HepG2 (cell line): ENCODE results near the gene ABCC8. TPM values are rescaled to one million over a fixed set of nuclear protein-coding genes. Genes with fewer than 3 reads are reported as not detected.

Experiments
- ATAC-seq: fragments of 200-7000 bp; cut with Tn5 transposase; 3 replicates; pipeline ENCODE4 v1.9.1; 2020; ENCODE audit warnings: mild to moderate bottlenecking, moderate library complexity
- BruUV-seq: library from RNA; stranded (reverse); fragments of 400-500 nt; replicated peaks from 2 replicates; lab custom pipeline; 2021; lab: Mats Ljungman, UMichigan
- CTCF ChIA-PET: fragments of 300-600 bp; formaldehyde crosslinking; extraction: SDS; loops from one replicate; lab custom pipeline; 2021; ENCODE audit warnings: low total read pairs, inconsistent platforms, low intra/inter-chr PET ratio; lab: Yijun Ruan, JAX
- POLR2A ChIA-PET: fragments of 350-600 bp; sonication (Branson Sonifier 250); formaldehyde crosslinking; loops from one replicate; lab custom pipeline; 2020; ENCODE audit warnings: antibody characterized with exemption, inconsistent platforms; lab: Yijun Ruan, JAX
- DNase-seq: peaks from one replicate; pipeline ENCODE4 v3.0.0-alpha.2; 2015; ENCODE audit warnings: low spot score
- FAIRE-seq: peaks from 3 replicates; lab custom pipeline; 2011; peaks lifted over from hg19 to GRCh38; lab: Jason Lieb, UNC
- H2AFZ ChIP-seq: one replicate; pipeline ENCODE4 v1.6.1; 2011; ENCODE audit warnings: low read length, inconsistent platforms
- H3K27ac ChIP-seq: fragments of 300-600 bp; 3 replicates; pipeline ENCODE4 v1.8.0; 2011; ENCODE audit warnings: mixed run types, mild to moderate bottlenecking, mixed read lengths, low read length, inconsistent platforms; ENCODE audit not compliant: insufficient read depth; ENCODE audit errors: extremely low read length
- H3K27me3 ChIP-seq, 2 experiments: fragments of 200-600 bp in 1 of 2; 2 replicates in 1 of 2; 3 replicates in 1 of 2; pipeline versions ENCODE4 v1.6.0 to v1.8.0; 2011; ENCODE audit warnings: low read length in 2 of 2, mild to moderate bottlenecking in 2 of 2, moderate library complexity in 2 of 2, inconsistent platforms in 1 of 2; ENCODE audit not compliant: insufficient read depth in 2 of 2, control insufficient read depth in 1 of 2
- H3K36me3 ChIP-seq, 2 experiments: fragments of 200-600 bp in 1 of 2; replicated peaks in 1 of 2; 2 replicates in 1 of 2; 3 replicates in 1 of 2; pipeline versions ENCODE4 v1.5.1 to v1.8.0; 2011; ENCODE audit warnings: low read length in 2 of 2, inconsistent platforms in 1 of 2; ENCODE audit not compliant: insufficient read depth in 2 of 2, control insufficient read depth in 1 of 2
- H3K4me1 ChIP-seq: 2 replicates; pipeline ENCODE4 v1.5.1; 2012; ENCODE audit warnings: low read length, inconsistent platforms; ENCODE audit not compliant: insufficient read depth
- H3K4me2 ChIP-seq: 2 replicates; pipeline ENCODE4 v1.6.0; 2011; ENCODE audit warnings: low read depth, low read length, inconsistent platforms
- H3K4me3 ChIP-seq, 3 experiments: fragments of 200-600 bp in 1 of 3; sonication (generic), shearing (Covaris generic) in 1 of 3; replicated peaks in 1 of 3; 2 replicates each; pipeline ENCODE4 v1.5.1; 2011 to 2016; ENCODE audit warnings: low read length in 3 of 3, inconsistent platforms in 2 of 3, low read depth in 2 of 3, mild to moderate bottlenecking in 2 of 3, control low read depth in 1 of 3, mixed read lengths in 1 of 3; ENCODE audit not compliant: insufficient read depth in 1 of 3
- H3K79me2 ChIP-seq: one replicate; pipeline ENCODE4 v1.6.1; 2011; ENCODE audit warnings: low read length, inconsistent platforms; ENCODE audit not compliant: insufficient read depth
- H3K9ac ChIP-seq: 2 replicates; pipeline ENCODE4 v1.6.0; 2011; ENCODE audit warnings: mild to moderate bottlenecking, low read depth, low read length, inconsistent platforms; ENCODE audit not compliant: insufficient read depth
- H3K9me3 ChIP-seq: 2 replicates; pipeline ENCODE4 v1.5.1; 2012; ENCODE audit warnings: mild to moderate bottlenecking, low read length
- H4K20me1 ChIP-seq: 2 replicates; pipeline ENCODE4 v1.6.0; 2011; ENCODE audit warnings: inconsistent platforms, mild to moderate bottlenecking, low read length, moderate library complexity; ENCODE audit not compliant: insufficient read depth
- BCL6 ChIP-seq: IDR thresholded peaks from 2 replicates; pipeline ENCODE4 v1.6.1; 2016; ENCODE audit warnings: missing genetic modification reagents, missing compliant biosample characterization
- CEBPB ChIP-seq: IDR thresholded peaks from 2 replicates; pipeline ENCODE4 v1.6.1; 2011; ENCODE audit warnings: low read depth, low read length, improper control_type of control experiment, borderline replicate concordance
- CEBPG ChIP-seq: IDR thresholded peaks from 2 replicates; pipeline ENCODE4 v1.6.1; 2016
- DMAP1 ChIP-seq: IDR thresholded peaks from 2 replicates; pipeline ENCODE4 v1.6.1; 2016
- DMTF1 ChIP-seq: sonication (generic); formaldehyde crosslinking; IDR thresholded peaks from 2 replicates; pipeline ENCODE4 v1.4.0; 2020; ENCODE audit warnings: mild to moderate bottlenecking, missing genetic modification reagents
- GABPA ChIP-seq, 2 experiments: IDR thresholded peaks; 2 replicates each; pipeline ENCODE4 v1.6.1; 2011 to 2016; ENCODE audit warnings: low read depth in 2 of 2, low read length in 1 of 2, missing biosample characterization in 1 of 2, missing genetic modification characterization in 1 of 2
- HNF4A ChIP-seq: sonication (generic); formaldehyde crosslinking; IDR thresholded peaks from 2 replicates; pipeline ENCODE4 v1.4.0; 2020; ENCODE audit warnings: missing genetic modification reagents
- LRRFIP1 ChIP-seq: sonication (generic); formaldehyde crosslinking; conservative IDR thresholded peaks from 2 replicates; pipeline ENCODE4 v1.4.0; 2020; ENCODE audit warnings: missing genetic modification reagents
- MAFF ChIP-seq: IDR thresholded peaks from 2 replicates; pipeline ENCODE4 v1.6.1; 2011; ENCODE audit warnings: low read depth, low read length, improper control_type of control experiment
- RBAK ChIP-seq: sonication (generic); formaldehyde crosslinking; IDR thresholded peaks from 2 replicates; pipeline ENCODE4 v1.5.1; 2020; ENCODE audit warnings: mild to moderate bottlenecking, missing genetic modification reagents
- RFX3 ChIP-seq: IDR thresholded peaks from 2 replicates; pipeline ENCODE4 v1.6.1; 2016; ENCODE audit warnings: missing biosample characterization, missing genetic modification reagents
- RFXAP ChIP-seq: sonication (generic); formaldehyde crosslinking; IDR thresholded peaks from 2 replicates; pipeline ENCODE4 v1.4.0; 2020; ENCODE audit warnings: missing genetic modification reagents, borderline replicate concordance
- SAP130 ChIP-seq: IDR thresholded peaks from 2 replicates; pipeline ENCODE4 v1.6.1; 2016; ENCODE audit warnings: low read depth
- SMAD1 ChIP-seq: sonication (generic); formaldehyde crosslinking; IDR thresholded peaks from 2 replicates; pipeline ENCODE4 v1.4.0; 2020; ENCODE audit warnings: missing genetic modification reagents, low read depth, mild to moderate bottlenecking, borderline replicate concordance
- SP140L ChIP-seq: sonication (generic); formaldehyde crosslinking; IDR thresholded peaks from 2 replicates; pipeline ENCODE4 v1.4.0; 2020; ENCODE audit warnings: missing genetic modification reagents, borderline replicate concordance
- TARDBP ChIP-seq: sonication (generic); formaldehyde crosslinking; IDR thresholded peaks from 2 replicates; pipeline ENCODE4 v1.8.0; 2022; ENCODE audit warnings: mild to moderate bottlenecking, missing genetic modification reagents
- ZFP36 ChIP-seq: fragments of 150-350 bp; IDR thresholded peaks from 2 replicates; pipeline ENCODE4 v1.6.1; 2018; ENCODE audit warnings: borderline replicate concordance, low read length, low read depth; ENCODE audit not compliant: partially characterized antibody
- ZFP36L1 ChIP-seq: sonication (generic); formaldehyde crosslinking; IDR thresholded peaks from 2 replicates; pipeline ENCODE4 v1.8.0; 2022; ENCODE audit warnings: mild to moderate bottlenecking, missing genetic modification reagents, moderate library complexity
- ZNF33A ChIP-seq: sonication (generic); formaldehyde crosslinking; IDR thresholded peaks from 2 replicates; pipeline ENCODE4 v1.5.1; 2020; ENCODE audit warnings: missing genetic modification reagents, mild to moderate bottlenecking, moderate library complexity, borderline replicate concordance
- ZNF543 ChIP-seq: sonication (generic); formaldehyde crosslinking; IDR thresholded peaks from 2 replicates; pipeline ENCODE4 v1.4.0; 2020; ENCODE audit warnings: mild to moderate bottlenecking, missing genetic modification reagents
- ZNF678 ChIP-seq: sonication (generic); formaldehyde crosslinking; IDR thresholded peaks from 2 replicates; pipeline ENCODE4 v1.4.0; 2020; ENCODE audit warnings: mild to moderate bottlenecking, missing genetic modification reagents
- ZSCAN31 ChIP-seq: sonication (generic); formaldehyde crosslinking; IDR thresholded peaks from 2 replicates; pipeline ENCODE4 v1.5.0; 2020; ENCODE audit warnings: low read depth, mild to moderate bottlenecking, missing genetic modification reagents
- WGBS: methylation state at CpG from one replicate; pipeline ENCODE4 v1.1.6; 2017; ENCODE audit warnings: low lambda C conversion rate; 5-methylcytosine and 5-hydroxymethylcytosine counted together
- in situ Hi-C: cut with HindIII; loops from 2 replicates; pipeline ENCODE4 v1.10.0; 2017; ENCODE audit warnings: low pct_unique_long_range_greater_than_20kb; ENCODE audit not compliant: extremely low pct_ligation_motif_present
- intact Hi-C: fragments of 100-400 bp; cut with micrococcal nuclease; formaldehyde crosslinking; loops from one replicate; pipeline ENCODE4 v1.10.0; 2022; ENCODE audit not compliant: unreplicated experiment
- polyA plus RNA-seq, 8 experiments: library from polyadenylated mRNA; depleted of rRNA in 3 of 8; stranded (reverse) in 7 of 8; unstranded in 1 of 8; fragments of >200 nt; fragmentation: Illumina TruSeq in 4 of 8; extraction: Trizol in 4 of 8; gene quantifications; 2 replicates each; pipeline versions ENCODE4 v1.2.1 to v1.2.3, GENCODE V29; 2011 to 2016; ENCODE audit warnings: low read depth in 4 of 8, missing spikeins in 1 of 8, mixed read lengths in 1 of 8; ENCODE audit not compliant: insufficient read depth in 1 of 8
- total RNA-seq, 5 experiments: library from RNA; depleted of rRNA; stranded (reverse); fragments of >200 nt; fragmentation: Illumina TruSeq; extraction: Trizol; gene quantifications; 2 replicates each; pipeline ENCODE4 v1.2.3, GENCODE V29; 2016; ENCODE audit warnings: low read depth in 1 of 5

The ABCC8 gene
- total and polyA plus RNA-seq, 2 of the 13 experiments (the other 11 are each of a cell fraction or from before 2014, with no cell fraction given) = not detected

- TF ChIP-seq SMAD1 (CRISPR knock-in tag) (no peak), LRRFIP1 (CRISPR knock-in tag) (no peak), ZNF678 (no peak), ZNF33A (CRISPR knock-in tag) (no peak), GABPA (IDR thresholded peaks at IDR 0.05; ENCODE audit: low read depth, low read length) (no peak), GABPA (CRISPR knock-in tag; IDR thresholded peaks at IDR 0.05; ENCODE audit: low read depth) (no peak), DMAP1 (CRISPR knock-in tag) (no peak), TARDBP (no peak), RFX3 (CRISPR knock-in tag) (no peak), ZFP36L1 (no peak)
These were observed 11.9 kb upstream of the ABCC8 start (continued) for GRCh38 chr11:17488563-17488962.

GRCh38 chr11:17486646-17487045, 10.0 kb upstream of the ABCC8 start:
- Histone ChIP-seq H4K20me1 (no peaks in the 10 kb centered on the region), H3K4me2 (no peak overlapping the region), H3K27me3 (peaks cover 0 to 17% of the 10 kb centered on the region in 2 experiments; a peak in 2 of 5 replicates), H3K4me3 (no peak overlapping the region), H3K9me3 (no peaks in the 10 kb centered on the region), H3K27ac (no peak overlapping the region), H2AFZ (no peak overlapping the region), H3K4me1 (peaks cover 11% of the 10 kb centered on the region), H3K79me2 (no peaks in the 10 kb centered on the region), H3K36me3 (no peaks in the 10 kb centered on the region), H3K9ac (no peak overlapping the region)
- TF ChIP-seq DMTF1 (CRISPR knock-in tag) = no peak
- TF ChIP-seq ZSCAN31 = no peak
- TF ChIP-seq CEBPB = peak; percentile 81
- no peak for TF ChIP-seq RBAK (CRISPR knock-in tag)
- TF ChIP-seq HNF4A (CRISPR knock-in tag) = peak; percentile 58
- no peak for TF ChIP-seq RFXAP (CRISPR knock-in tag)
- no peak for TF ChIP-seq BCL6 (CRISPR knock-in tag)
- TF ChIP-seq ZNF543 (CRISPR knock-in tag) = no peak
- no peak for TF ChIP-seq ZFP36
- TF ChIP-seq CEBPG (CRISPR knock-in tag) = peak; percentile 56; the same call in 1 of the 2 replicates
- no peak for TF ChIP-seq SAP130 (CRISPR knock-in tag)
- TF ChIP-seq SP140L (CRISPR knock-in tag) = no peak
- TF ChIP-seq MAFF = no peak
- WGBS = 2% methylated on average over 5 of the region's 5 CpGs
- no peak for FAIRE-seq
- intact Hi-C loops (no loop called here), in situ Hi-C loops (no loop called here)
- peak; percentile 43; the same call in 2 of the 3 replicates for ATAC-seq
- POLR2A ChIA-PET = no interaction called here
- CTCF ChIA-PET = no interaction called here
- peak; percentile 24 for DNase-seq
- BruUV-seq = no TSS peak
